Stimulated activated CD4-positive, alpha-beta T cell treated with anti-CD3 and anti-CD28 coated beads, Interleukin-1b, Interleukin-23, amount 100 ng/mL, for 24 hours (primary cell): Measurements from ENCODE around the gene SEC16B.
"Not testable (repeated sequence)": the region's sequence is repeated elsewhere in the genome, so short reads cannot be mapped to it uniquely, and the experiment has no call there.

Experiments
- DNase-seq, 4 experiments: peaks; one replicate each; pipeline ENCODE4 v3.0.0-alpha.2; 2020; ENCODE audit warnings: low read depth in 4 of 4, low spot score in 1 of 4

The SEC16B gene, protein sequence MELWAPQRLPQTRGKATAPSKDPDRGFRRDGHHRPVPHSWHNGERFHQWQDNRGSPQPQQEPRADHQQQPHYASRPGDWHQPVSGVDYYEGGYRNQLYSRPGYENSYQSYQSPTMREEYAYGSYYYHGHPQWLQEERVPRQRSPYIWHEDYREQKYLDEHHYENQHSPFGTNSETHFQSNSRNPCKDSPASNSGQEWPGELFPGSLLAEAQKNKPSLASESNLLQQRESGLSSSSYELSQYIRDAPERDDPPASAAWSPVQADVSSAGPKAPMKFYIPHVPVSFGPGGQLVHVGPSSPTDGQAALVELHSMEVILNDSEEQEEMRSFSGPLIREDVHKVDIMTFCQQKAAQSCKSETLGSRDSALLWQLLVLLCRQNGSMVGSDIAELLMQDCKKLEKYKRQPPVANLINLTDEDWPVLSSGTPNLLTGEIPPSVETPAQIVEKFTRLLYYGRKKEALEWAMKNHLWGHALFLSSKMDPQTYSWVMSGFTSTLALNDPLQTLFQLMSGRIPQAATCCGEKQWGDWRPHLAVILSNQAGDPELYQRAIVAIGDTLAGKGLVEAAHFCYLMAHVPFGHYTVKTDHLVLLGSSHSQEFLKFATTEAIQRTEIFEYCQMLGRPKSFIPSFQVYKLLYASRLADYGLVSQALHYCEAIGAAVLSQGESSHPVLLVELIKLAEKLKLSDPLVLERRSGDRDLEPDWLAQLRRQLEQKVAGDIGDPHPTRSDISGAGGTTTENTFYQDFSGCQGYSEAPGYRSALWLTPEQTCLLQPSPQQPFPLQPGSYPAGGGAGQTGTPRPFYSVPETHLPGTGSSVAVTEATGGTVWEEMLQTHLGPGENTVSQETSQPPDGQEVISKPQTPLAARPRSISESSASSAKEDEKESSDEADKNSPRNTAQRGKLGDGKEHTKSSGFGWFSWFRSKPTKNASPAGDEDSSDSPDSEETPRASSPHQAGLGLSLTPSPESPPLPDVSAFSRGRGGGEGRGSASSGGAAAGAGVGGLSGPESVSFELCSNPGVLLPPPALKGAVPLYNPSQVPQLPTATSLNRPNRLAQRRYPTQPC

DNA sequence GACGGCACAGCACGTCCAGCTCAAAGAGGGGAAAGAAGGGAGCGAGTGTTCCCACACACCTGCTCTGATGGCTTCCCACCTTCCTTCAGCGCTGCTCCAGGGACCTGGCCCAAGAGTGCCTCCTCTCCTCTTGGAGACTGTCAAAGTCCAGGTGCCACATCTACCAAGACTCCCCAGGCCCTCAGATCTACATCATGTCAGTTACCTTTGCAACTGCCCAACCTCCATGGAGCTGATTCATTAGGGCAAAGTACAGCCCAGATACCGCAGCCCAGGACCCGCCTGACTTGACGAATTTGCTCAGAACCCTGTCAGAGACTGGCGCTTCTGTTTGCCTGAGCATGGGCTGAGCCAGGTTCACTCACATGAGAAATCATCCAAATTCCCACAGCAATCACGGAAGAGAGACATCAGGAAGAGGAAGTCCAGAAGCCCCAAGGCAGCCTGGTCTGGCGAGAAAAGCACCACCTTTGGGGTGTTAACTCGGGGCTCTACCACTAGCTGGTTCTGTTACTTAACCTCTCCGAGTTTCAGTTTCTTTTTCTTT lies at the start of gene SEC16B:
Gene SEC16B, minus strand, starts transcription at position 234 of the 547 bp plus-strand sequence. CDS start 2,077 bp downstream, outside the sequence.
- DNase-seq = no peak

- DNase-seq = no peak
Observed at GRCh38 chr1:178019622-178020021, 49.8 kb upstream of the SEC16B start.

DNA sequence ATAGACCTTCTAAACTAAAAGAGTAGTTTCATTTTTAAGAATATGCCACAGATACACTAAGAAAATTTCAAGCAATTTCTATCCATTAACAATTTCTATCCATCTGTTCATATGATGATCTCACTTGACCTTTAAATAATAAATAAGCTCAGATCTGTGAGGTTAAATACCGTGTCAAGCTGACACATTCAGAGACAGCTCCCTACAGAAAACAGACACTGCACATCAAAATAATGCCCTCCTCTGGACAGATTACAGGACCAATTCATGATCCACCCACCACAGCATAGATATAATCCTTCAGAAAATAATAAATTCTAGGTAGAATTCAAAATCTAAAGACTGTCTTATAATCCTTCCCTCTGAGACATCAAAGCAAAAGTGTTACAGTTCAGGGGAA lies 49.4 kb upstream of the SEC16B start:
- DNase-seq = no peak

- no peak for DNase-seq
Observed at GRCh38 chr1:178017517-178017916, 47.7 kb upstream of the SEC16B start.

GRCh38 chr1:178011864-178012503 lies 42.1 kb upstream of the SEC16B start:
- DNase-seq = no peak

DNA sequence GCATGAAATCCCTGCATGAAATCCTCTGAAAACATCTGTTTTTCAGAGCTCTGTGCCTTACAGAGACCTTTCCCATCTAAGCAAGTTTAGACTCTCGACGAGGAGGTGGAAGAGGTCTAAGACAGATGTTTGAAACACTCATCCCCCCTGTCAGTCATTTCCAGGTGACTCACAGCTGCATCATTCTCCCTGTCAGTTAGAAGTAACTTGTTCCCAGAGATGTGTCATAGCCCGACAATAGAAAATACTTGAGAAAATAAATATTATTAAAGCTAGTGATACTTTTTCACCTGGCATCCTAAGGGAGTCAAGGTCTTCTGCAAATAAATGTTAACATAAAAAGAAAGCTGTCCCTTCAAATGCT lies 41.6 kb upstream of the SEC16B start:
- DNase-seq = no peak

GRCh38 chr1:178010674-178011464 lies 41.0 kb upstream of the SEC16B start:
- no peak for DNase-seq

DNA sequence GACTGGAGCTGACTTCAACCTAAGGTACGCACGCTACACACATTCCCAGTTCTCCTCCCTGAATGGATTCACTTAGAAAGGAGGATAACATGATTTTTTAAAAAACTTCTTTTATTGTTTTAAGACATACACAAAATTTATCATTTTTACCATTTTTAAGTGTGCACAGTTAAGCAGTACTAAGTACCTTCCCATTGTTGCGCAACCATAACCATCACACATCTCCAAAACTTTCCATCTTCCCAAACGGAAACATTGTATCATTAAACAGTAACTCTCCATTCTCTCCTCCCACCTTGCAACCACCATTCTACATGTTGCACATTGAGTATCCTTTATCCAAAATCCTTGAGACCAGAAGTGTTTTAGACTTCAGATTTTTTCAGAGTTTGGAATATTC lies 36.2 kb upstream of the SEC16B start:
- no peak for DNase-seq

DNA sequence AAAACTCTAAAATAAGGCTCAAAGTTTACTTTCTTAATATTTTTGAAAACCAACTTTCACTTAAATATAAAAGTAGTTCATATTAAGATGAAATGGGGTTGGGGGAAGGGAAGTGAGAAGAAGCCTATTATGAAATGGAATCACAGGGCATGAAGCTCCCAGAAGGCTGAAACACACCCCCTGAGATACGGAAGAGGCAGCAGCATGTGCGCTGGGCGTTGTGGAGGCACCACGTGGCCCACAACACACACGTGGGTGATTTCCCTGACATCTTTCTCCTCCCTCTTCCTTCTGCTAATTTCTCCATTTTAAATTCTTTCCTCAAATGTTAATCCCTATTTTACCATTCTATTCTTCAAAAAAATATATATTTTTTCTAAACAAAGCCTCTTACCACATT lies 35.6 kb upstream of the SEC16B start:
- no peak for DNase-seq

GRCh38 chr1:178004926-178005391 lies 35.1 kb upstream of the SEC16B start:
- no peak for DNase-seq

DNA sequence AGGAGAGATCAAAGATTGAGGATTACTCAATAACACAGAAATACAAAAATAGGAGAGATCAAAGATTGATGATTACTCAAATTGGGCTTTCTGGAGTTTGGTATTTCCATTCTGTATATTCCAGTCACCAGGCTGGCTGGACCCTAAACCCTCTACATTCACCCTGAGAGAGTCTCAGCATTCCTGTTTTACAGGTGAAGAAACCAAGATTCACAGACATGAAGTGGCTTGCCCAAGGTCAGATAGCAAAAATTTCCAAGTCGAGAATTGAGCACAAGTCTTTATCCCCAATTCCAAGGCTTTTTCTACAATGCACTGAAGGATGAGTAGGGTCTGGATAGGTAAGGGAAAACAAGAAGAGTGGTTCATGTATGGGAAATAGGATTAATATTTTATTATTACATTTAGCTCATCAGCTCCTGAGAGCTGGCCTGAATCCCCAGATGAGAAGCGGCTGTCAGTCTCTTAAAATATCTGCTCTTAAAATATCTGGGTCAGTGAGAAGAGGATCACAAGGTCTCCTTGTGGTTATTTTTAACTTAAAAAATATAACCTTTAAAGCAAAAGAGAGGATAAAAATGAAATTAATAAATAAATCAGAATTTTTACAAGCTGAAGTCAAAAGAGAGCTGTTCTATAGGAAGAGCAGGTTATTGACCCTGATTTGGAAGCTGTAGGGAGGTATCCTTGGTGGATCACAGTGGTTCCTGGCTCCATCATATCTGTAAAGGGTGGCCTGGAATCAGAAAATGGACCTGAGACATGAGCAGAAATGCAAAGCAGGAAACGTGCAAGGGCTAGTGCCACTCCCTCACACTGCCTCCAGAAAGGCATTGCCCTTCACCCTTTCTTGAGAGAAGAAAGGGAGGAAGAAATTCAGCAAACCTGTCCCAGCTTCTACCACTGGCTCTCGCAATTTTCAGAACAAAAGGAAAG lies 29.1 kb upstream of the SEC16B start:
- no peak for DNase-seq

- no peak for DNase-seq
Observed at GRCh38 chr1:177996957-177997356, 27.1 kb upstream of the SEC16B start.

- no peak for DNase-seq
Observed at GRCh38 chr1:177995369-177995768, 25.5 kb upstream of the SEC16B start.

DNA sequence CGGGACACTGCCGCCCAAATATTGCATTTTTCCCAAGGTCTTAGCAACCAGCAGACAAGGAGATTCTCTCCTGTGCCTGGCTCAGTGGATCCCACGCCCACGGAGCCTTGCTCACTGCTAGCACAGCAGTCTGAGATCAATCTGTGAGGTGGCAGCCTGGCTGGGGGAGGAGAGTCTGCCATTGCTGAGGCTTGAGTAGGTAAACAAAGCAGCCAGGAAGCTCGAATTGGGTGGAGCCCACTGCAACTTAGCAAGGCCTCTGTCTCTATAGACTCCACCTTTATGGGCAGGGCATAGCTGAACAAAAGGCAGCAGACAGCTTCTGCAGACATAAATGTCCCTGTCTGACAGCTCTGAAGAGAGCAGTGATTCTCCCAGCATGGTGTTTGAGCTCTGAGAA lies 16.4 kb upstream of the SEC16B start:
- not testable (repeated sequence) for DNase-seq

DNA sequence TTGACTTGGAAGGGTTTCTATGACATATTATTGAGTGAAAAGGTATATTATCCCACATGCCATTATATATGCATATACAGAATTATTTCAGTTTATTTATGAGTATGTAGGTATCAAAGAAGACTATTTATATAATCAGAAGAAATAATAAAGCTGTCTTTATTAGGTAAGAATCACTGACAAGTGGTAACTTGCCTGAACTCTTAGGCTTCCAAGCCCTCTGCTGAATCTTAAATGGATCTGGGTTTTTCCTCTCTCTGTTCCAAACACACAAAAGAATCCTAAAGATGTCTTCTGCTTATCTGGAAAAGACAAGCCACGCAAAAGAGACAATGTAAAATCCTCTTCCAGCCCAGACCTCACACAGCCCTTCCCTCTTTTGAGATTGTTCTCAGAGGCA lies 14.9 kb upstream of the SEC16B start:
- no peak for DNase-seq

DNA sequence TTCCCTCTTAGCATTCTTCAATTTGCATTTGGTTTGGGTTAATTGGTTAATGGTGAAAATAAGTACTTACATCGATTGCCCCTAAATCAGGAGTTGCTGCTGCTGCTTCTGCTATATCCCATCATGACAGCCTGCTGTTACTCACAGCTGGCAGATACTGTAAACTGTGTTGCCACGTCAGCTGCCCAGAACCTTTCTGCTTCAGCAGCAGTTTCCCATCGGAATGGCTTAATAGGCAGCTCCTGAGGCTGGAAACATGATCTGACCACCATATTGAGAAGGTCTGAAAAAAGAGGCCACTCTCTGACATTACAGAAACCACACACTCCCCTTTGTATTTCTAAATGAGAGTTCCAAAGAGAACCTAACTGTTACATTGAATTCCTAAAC lies 14.3 kb upstream of the SEC16B start:
- no peak for DNase-seq

DNA sequence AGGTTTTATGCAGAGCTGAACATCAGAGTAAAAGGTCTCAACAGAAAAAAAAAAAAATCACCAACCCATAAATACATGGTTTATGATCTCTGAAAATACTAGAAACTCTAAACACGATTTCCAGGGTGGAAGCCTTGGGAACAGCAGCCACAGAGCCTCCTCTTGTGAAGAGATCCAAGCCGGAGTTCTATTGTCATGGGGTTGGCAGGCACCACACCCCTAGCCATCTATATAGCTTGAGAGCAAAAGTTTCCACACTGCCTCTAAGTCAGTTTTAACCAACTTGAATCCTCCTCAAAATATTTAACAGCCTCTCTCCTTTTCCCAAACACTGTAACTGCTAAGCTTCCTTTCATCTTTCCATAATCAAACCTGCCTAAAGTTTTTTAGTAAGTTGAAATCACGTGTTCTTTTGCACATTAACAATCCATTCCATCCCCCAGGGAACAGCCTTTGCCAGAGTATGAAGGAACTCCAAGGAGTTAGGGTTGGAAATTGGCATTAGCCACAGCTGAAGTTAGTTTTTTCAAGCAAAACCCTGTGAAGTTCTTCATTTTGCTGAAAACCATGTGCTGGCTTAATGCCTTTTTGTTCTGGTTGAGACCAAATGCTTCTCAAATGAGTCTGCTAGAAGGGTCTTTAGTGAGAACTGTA lies 13.8 kb upstream of the SEC16B start:
- no peak for DNase-seq

- DNase-seq = no peak
Observed at GRCh38 chr1:177983077-177983476, 13.2 kb upstream of the SEC16B start.

GRCh38 chr1:177981200-177981599 lies 11.3 kb upstream of the SEC16B start:
- no peak for DNase-seq
